ENCODE measurements around the gene RABEP1. TPM values are rescaled to one million over a fixed set of nuclear protein-coding genes. Genes with fewer than 3 reads are reported as not detected.
A peak's percentile ranks its signal among the peaks of the same experiment; 100 is the strongest.
"Not testable (repeated sequence)": the region's sequence is repeated elsewhere in the genome, so short reads cannot be mapped to it uniquely, and the experiment has no call there.

RABEP1 gene, protein sequence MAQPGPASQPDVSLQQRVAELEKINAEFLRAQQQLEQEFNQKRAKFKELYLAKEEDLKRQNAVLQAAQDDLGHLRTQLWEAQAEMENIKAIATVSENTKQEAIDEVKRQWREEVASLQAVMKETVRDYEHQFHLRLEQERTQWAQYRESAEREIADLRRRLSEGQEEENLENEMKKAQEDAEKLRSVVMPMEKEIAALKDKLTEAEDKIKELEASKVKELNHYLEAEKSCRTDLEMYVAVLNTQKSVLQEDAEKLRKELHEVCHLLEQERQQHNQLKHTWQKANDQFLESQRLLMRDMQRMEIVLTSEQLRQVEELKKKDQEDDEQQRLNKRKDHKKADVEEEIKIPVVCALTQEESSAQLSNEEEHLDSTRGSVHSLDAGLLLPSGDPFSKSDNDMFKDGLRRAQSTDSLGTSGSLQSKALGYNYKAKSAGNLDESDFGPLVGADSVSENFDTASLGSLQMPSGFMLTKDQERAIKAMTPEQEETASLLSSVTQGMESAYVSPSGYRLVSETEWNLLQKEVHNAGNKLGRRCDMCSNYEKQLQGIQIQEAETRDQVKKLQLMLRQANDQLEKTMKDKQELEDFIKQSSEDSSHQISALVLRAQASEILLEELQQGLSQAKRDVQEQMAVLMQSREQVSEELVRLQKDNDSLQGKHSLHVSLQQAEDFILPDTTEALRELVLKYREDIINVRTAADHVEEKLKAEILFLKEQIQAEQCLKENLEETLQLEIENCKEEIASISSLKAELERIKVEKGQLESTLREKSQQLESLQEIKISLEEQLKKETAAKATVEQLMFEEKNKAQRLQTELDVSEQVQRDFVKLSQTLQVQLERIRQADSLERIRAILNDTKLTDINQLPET
- total RNA-seq, result 10 to 100 TPM; 60.7 to 60.8 TPM

DNA sequence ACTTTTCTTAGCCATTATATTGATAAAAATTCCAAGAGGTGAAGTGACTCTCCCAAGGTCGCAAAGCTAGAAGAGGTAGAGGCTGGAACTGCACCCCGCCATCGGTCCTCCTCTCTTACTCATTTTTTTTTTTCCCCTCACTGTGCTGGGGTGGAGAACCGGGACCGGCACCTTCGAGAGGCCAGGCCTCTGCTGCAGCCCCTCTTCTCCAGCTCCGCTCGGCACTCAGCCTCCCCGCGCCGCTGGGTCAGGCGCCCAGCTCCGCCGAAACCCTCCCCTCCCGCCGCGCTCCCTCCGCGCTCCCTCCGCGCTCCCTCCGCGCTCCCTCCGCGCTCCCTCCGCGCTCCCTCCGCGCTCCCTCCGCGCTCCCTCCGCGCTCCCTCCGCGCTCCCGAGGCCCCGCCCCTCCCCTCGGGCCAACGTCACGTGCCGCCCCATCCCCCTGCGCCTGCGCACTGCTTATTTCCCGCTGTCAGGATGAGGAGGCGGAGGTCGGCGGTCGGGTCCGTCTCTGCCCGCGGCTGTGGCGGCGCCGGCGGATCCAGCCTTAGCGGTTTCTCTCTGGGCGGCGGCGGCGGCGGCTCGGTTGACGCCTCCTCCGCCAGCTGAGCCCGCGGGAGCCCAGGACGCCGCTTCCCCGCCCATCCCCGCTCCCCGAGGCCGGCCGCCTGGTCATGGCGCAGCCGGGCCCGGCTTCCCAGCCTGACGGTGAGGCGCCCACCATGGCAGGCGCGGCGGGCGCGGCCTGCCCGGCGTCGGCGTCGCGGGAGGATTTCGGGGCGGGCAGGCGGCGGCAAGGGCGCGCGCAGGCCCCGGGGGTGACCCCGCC, at the start of gene RABEP1:
TSS of gene RABEP1 (plus strand) at position 471 of the 828 bp plus-strand sequence. CDS start at position 674, 203 bp downstream.
- peaks cover 16% of the 10 kb centered on the region for H3K36me3 Mint-ChIP-seq
- peaks cover 35% of the 10 kb centered on the region for H3K4me1 Mint-ChIP-seq (ENCODE audit: low read depth)
- POLR2A ChIA-PET, result interaction anchor here (0.6 to 1.5 kb wide), 10 partner anchors 9 to 204 kb away, joined by 3 to 7 read pairs (median 4); partner anchors contain the start of genes C1QBP, DERL2 and MIS12
- peak within 1 kb of the TSS; percentile 86 for H3K27ac Mint-ChIP-seq
- CTCF ChIA-PET, result interaction anchor here (0.7 to 2.1 kb wide), 7 partner anchors 9 to 157 kb away, joined by 3 to 6 read pairs (median 5); partner anchors contain the start of genes C1QBP and ZNF594
- H3K9me3 Mint-ChIP-seq, result no peaks in the 10 kb centered on the region
- peak within 1 kb of the TSS; percentile 85 for H3K4me3 Mint-ChIP-seq
- no peaks in the 10 kb centered on the region for H3K27me3 Mint-ChIP-seq
- intact Hi-C loops (cut with micrococcal nuclease), result loop anchor here (1.0 kb wide), 1 partner anchor 10 kb away; no protein-coding TSS in a partner anchor
- peak; percentile 96 for DNase-seq

DNA sequence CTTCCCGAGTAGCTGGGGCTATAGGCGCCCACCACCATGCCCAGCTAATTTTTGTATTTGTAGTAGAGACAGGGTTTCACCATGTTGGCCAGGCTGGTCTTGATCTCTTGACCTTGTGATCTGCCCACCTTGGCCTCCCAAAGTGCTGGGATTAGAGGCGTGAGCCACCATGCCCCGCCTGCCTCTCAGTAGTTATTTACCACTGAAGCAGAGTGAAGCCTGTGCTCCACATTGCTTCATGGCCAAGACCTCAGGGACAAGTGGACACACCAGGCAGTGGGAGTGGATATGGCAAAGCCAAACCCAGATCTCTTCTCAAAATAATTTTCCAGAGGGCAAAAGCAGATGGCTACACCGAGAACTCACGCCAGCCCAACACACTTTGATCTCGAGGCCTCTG, 48.6 kb upstream of the RABEP1 start:
- H3K4me3 Mint-ChIP-seq; POLR2A ChIA-PET; CTCF ChIA-PET; H3K4me1 Mint-ChIP-seq (ENCODE audit: low read depth); H3K9me3 Mint-ChIP-seq; H3K27ac Mint-ChIP-seq; DNase-seq; H3K27me3 Mint-ChIP-seq; H3K36me3 Mint-ChIP-seq; intact Hi-C loops (cut with micrococcal nuclease): not testable (repeated sequence)

DNA sequence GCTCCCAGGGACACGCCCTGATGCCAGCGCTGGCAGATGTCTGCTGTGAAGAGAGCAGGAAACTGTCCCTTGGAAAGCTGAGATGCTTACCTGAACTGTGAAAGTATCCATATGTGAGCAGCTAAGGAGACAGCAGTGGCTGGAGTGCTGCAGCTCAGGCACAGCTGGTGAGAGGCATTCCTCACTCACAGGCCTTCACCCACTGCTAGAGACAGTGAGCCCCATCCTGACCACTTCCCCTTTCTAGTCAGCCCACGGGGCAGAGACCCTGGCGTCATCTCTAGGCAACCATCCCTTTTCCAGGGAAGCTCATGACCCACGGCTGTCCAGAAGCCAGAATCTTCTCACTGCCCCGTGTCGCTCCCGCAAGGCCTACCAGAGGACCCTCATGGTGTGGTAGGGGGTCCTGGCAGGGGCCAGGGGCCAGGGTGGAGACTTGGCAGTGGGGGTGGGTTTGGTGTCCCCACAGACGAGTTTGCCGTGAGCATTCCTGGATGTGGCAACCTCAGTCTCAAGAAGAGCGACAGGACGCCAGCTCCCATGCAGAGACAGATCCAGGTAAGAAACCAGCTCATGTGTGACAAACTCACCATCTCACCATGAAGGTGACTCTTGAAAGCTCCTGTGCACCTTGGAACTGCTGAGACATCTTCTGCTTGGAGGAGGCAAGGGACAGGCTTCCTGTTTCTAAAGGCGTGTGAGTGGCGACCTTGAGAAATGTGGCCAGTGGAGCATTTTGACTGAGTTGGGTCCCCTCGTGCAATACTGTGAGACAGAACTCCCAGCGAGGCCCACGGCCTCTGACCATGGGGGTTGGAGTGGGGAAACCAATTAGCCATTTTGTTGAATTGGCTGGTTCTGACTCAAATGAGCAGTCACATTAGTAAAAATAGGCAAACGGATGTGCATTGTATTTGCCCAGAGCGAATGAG, 47.2 kb upstream of the RABEP1 start, which contains the start of gene SCIMP:
TSS of gene SCIMP (minus strand) at position 216 of the 932 bp plus-strand sequence. CDS start at position 111, 105 bp downstream.
- POLR2A ChIA-PET, result no interaction called here
- intact Hi-C loops (cut with micrococcal nuclease), result no loop called here
- H3K4me3 Mint-ChIP-seq, result no peak within 1 kb of the TSS
- H3K27me3 Mint-ChIP-seq, result no peaks in the 10 kb centered on the region
- no peaks in the 10 kb centered on the region for H3K9me3 Mint-ChIP-seq
- H3K27ac Mint-ChIP-seq, result no peak within 1 kb of the TSS
- DNase-seq, result no peak
- H3K4me1 Mint-ChIP-seq (ENCODE audit: low read depth), result peaks cover 6% of the 10 kb centered on the region
- H3K36me3 Mint-ChIP-seq, result no peaks in the 10 kb centered on the region
- CTCF ChIA-PET, result no interaction called here

DNA sequence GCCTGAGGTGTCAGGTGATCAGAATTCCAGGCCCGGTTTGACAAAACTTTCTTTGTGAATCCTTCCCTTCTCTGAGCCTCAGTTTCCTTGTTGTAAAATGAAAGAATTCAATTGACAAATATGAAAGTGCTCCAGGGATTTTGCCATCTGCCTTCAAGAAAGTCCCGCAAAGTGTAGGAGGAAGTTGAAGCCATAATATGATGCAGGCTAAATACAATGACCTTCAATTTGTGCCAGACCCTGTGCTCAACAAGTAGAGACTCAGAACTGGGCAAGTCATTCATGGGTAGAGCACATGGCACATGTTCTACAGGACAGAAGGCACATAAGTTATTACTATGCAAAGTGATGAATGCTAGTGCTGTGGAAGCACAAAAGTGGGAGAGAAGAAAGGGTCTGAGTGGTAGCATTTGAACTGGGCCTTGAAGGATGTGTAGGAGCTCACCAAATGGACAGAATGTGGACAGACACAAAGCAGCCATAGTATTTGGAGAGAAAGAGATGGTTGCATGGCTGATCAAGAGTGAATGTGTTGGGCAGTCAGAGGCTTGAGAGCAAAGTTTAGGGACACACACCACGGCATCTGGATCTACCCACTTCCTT, 45.0 kb upstream of the RABEP1 start:
- intact Hi-C loops (cut with micrococcal nuclease), result loop anchor here (1.0 kb wide), 1 partner anchor 40 kb away; no protein-coding TSS in a partner anchor
- Mint-ChIP-seq H3K27me3 (no peaks in the 10 kb centered on the region), H3K9me3 (no peaks in the 10 kb centered on the region), H3K36me3 (no peaks in the 10 kb centered on the region), H3K4me3 (no peak overlapping the region), H3K27ac (no peak overlapping the region), H3K4me1 (ENCODE audit: low read depth) (peaks cover 13% of the 10 kb centered on the region)
- ChIA-PET POLR2A (no interaction called here), CTCF (interaction anchor here (0.5 to 2.6 kb wide), 5 partner anchors 9 to 45 kb away, joined by 3 to 10 read pairs (median 3); partner anchors contain the start of gene ZNF594)
- DNase-seq, result no peak

DNA sequence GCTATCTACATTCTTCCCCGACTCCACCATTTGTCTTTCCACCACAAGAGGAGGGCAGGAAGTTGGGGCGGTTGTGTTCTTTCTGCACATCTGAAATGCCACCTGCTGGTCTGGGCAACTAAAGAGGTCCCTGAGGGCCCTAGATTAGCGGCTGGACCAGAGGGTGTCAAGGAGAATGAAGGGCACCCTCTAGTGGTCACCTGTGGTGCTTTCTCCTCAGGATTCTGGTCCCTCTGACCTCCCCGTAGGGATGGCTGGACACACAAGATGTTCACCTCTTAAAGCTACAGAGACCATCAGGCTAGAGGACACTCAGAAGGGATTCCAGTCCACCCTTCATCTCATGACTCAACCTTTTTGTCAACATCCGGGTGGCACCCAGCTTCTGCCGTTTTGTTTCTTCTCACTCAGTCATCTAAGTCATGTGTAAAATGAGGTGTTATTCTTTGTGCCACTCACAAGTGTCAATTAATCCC, 44.5 kb upstream of the RABEP1 start:
- H3K4me1 Mint-ChIP-seq (ENCODE audit: low read depth), result peaks cover 18% of the 10 kb centered on the region
- ChIA-PET CTCF (interaction anchor here (0.6 to 2.6 kb wide), 8 partner anchors 11 to 180 kb away, joined by 3 to 10 read pairs (median 4); partner anchors contain the start of gene ZNF594), POLR2A (no interaction called here)
- intact Hi-C loops (cut with micrococcal nuclease), result loop anchor here (1.0 kb wide), 1 partner anchor 40 kb away; no protein-coding TSS in a partner anchor
- peak overlapping the region; percentile 5 for H3K27ac Mint-ChIP-seq
- no peaks in the 10 kb centered on the region for H3K27me3 Mint-ChIP-seq
- H3K36me3 Mint-ChIP-seq, result no peaks in the 10 kb centered on the region
- H3K4me3 Mint-ChIP-seq, result no peak overlapping the region
- DNase-seq, result peak; percentile 66
- H3K9me3 Mint-ChIP-seq, result no peaks in the 10 kb centered on the region

DNA sequence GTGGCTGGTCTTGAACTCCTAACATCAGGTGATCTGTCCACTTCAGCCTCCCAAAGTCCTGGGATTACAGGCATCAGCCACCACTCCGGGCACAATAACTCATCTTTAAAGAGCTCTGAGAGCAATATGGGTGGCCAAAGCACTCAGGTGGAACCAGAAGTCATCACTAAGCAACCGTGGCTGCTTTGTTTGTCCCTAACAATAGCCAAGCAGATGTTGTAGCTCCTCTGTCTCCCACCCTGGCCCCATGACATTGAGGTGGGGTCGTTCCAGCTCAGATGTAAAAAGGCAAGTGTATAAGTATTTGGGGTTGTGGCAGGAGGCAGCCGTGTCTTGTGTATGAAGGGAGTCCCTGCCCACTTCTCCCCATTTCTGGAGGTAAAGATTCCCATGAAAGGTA, 43.8 kb upstream of the RABEP1 start:
- peaks cover 25% of the 10 kb centered on the region for H3K4me1 Mint-ChIP-seq (ENCODE audit: low read depth)

DNA sequence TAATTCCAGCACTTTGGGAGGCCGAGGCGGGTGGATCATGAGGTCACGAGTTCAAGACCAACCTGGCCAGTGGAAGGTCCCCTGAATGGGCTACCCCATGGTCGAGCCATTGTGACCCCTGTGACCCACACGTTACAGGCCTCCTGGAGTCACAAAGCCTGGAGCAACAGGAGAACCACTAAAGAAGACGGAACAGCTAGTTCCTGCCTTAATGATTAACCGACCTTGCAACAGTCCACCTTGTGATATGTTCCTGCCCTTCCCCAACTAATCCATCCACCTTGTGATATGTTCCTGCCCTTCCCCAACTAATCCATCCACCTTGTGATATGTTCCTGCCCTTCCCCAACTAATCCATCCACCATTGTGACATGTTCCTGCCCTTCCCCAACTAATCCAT, 42.3 kb upstream of the RABEP1 start:
- DNase-seq; H3K27ac Mint-ChIP-seq; POLR2A ChIA-PET; H3K4me3 Mint-ChIP-seq; H3K36me3 Mint-ChIP-seq; H3K9me3 Mint-ChIP-seq; intact Hi-C loops (cut with micrococcal nuclease); H3K27me3 Mint-ChIP-seq: not testable (repeated sequence)
- peaks cover 27% of the 10 kb centered on the region for H3K4me1 Mint-ChIP-seq (ENCODE audit: low read depth)
- CTCF ChIA-PET, result interaction anchor here (1.5 kb wide), 1 partner anchor 48 kb away, joined by 3 read pairs; the partner anchor contains the start of gene ZNF594

More for the DNA sequence above, 43.8 kb upstream of the RABEP1 start:
- Mint-ChIP-seq H3K9me3 (no peaks in the 10 kb centered on the region), H3K4me3 (no peak overlapping the region), H3K27me3 (no peaks in the 10 kb centered on the region), H3K27ac (no peak overlapping the region), H3K36me3 (no peaks in the 10 kb centered on the region)
- POLR2A ChIA-PET, result no interaction called here
- CTCF ChIA-PET, result interaction anchor here (0.7 to 2.6 kb wide), 6 partner anchors 10 to 179 kb away, joined by 3 to 10 read pairs (median 4); partner anchors contain the start of gene ZNF594
- DNase-seq, result no peak
- intact Hi-C loops (cut with micrococcal nuclease), result no loop called here

DNA sequence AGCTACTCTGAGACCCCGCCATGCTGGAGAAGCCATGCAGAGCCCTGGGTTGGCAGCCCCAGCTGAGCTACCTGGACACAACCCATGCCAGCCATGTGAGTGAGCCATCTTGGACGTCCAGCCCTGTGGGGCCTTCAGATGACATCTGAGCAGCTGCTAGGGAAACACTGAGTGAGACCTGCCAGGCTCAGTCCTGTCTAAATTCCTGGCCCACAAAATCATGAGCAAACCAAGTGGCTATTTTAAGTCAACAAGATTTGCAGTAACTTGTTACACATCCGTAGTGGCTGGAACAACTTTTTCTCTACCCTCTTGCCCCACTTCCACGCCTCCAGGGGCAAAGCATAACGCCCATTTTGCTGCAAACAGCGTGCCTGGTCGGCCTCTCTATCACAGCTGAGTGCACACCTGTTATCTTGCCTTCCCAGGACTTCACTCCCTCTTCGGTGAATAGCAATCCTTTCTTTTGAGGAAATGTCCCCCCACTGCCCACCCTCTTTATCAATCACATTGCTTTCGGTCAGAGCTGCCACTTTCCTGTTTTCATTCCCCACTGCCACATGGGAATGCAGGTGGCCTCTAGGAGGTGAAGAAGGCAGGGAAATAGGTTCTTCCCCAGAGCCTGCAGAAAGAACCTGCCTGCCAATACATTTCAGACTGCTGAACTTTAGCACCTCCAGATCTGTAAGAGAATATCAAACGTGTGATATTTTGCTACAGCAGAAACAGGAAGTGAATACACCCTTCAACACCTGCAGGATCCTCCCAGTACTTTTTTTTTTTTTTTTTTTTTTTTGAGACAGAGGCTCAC, 40.0 kb upstream of the RABEP1 start:
- Mint-ChIP-seq H3K36me3 (no peaks in the 10 kb centered on the region), H3K27ac (peak overlapping the region; percentile 84), H3K4me3 (no peak overlapping the region), H3K9me3 (no peaks in the 10 kb centered on the region), H3K27me3 (no peaks in the 10 kb centered on the region), H3K4me1 (ENCODE audit: low read depth) (peaks cover 26% of the 10 kb centered on the region)
- CTCF ChIA-PET, result interaction anchor here (0.6 kb wide), 1 partner anchor 1033 kb away, joined by 3 read pairs; no protein-coding TSS in a partner anchor
- intact Hi-C loops (cut with micrococcal nuclease), result no loop called here
- DNase-seq, result peak; percentile 12
- POLR2A ChIA-PET, result interaction anchor here (0.6 to 1.2 kb wide), 2 partner anchors 303 to 1115 kb away, joined by 3 to 6 read pairs; partner anchors contain the start of genes RNF167 and SLC25A11

DNA sequence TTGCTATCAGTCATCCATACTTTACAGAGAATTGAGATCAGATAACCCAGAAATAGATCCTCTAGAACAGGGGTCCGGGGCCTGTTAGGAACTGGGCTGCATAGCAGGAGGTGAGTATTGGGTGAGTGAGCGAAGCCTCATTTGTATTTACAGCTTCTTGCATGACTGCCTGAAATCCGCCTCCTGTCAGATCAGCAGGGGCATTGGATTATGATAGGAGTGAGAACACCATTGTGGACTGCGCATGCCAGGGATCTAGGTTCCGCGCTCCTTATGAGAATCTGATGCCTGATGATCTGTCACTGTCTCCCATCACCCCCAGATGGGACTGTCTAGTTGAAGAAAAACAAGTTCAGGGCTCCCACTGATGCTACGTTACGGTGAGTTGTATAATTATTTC, 34.5 kb upstream of the RABEP1 start:
- H3K36me3 Mint-ChIP-seq, result no peaks in the 10 kb centered on the region
- H3K9me3 Mint-ChIP-seq, result no peaks in the 10 kb centered on the region
- no peak overlapping the region for H3K4me3 Mint-ChIP-seq
- intact Hi-C loops (cut with micrococcal nuclease), result loop anchor here (5.0 kb wide), 1 partner anchor 60 kb away; no protein-coding TSS in a partner anchor
- peaks cover 15% of the 10 kb centered on the region for H3K4me1 Mint-ChIP-seq (ENCODE audit: low read depth)
- ChIA-PET CTCF (interaction anchor here (0.6 to 2.1 kb wide), 6 partner anchors 9 to 192 kb away, joined by 3 to 13 read pairs (median 4); partner anchors contain the start of gene C1QBP), POLR2A (no interaction called here)
- no peak for DNase-seq
- H3K27me3 Mint-ChIP-seq, result no peaks in the 10 kb centered on the region
- H3K27ac Mint-ChIP-seq, result no peak overlapping the region
